RPMI8226 (cell line): ENCODE results near the gene BLVRB.
"Not testable (repeated sequence)": the region's sequence is repeated elsewhere in the genome, so short reads cannot be mapped to it uniquely, and the experiment has no call there.

ENCODE experiments used
- DNase-seq: peaks from one replicate; pipeline ENCODE4 v3.0.0-alpha.2; 2015

BLVRB gene

DNA sequence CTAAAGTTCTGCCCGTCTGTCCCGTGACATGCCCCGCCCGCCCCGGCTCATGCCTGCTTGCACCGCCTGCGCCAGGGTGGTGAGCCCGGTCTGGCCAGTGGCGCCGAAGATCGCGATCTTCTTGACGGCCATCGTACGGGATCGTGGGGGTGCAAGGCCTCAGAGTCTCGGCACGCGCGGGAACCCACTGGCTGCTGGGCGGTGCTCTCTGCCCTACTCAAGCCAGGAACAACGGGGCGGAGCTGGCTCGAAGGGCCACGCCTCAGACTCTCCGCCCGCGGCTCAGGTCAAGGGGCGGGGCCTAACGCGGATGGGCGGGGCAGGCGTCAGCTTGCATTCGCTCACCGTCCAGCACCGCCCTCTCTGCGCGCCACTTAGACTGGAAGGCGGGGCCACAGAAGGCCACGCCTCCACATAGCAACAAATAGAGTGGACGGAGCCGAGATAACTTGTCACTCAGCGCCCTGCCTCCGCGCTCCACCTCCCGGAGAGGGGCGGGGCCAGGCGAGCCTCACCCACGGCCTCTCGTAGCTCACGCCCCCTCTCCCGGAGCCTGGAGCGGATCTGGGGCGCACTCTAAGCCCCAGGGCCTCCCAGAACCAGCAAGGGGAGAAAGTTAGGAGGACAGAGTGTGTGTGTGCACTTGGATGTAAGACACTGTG lies at the start of gene BLVRB:
TSS of gene BLVRB (minus strand) at position 189 of the 662 bp plus-strand sequence. CDS start at position 132, 57 bp downstream.
- peak; percentile 98 for DNase-seq

DNA sequence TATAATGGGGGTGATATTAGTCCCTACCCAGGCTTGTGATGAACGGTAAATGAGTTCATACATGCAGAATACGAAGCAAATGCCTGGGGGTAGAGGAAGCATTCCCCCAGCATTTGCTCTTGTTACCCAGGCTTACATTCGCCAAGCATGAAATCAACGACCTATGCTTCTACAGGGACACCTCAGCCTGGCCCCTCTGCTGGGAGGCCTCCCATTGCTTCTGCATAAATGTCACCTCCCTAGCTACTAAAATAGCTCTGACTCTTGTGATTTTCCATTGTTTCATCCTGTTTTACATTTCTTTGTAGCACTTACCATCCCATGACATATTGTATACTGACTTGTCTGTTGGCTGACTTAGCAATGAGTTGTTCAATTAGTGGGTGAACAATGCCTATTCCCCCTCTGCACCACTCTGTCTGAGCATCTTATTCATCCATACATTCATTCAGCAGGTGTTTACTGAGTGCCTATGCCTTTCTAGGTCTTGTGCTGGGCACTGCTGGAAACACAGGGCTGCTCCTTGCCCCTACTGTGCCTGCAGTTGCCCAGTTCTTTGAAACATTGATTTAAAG lies 48.3 kb upstream of the BLVRB start:
- no peak for DNase-seq

DNA sequence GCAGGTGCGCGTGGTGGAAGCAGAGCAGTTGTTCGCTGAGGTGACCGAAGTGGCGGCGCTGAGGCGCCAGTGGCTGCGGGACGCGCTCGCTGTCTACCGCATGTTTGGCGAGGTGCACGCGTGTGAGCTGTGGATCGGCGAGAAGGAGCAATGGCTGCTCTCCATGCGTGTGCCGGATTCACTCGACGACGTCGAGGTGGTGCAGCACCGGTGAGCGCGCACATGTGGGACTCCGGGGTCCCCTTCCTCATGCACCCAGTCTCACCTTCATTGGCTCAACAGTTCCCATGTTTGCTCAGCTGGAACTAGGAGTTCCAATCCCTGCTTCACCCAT lies 47.8 kb upstream of the BLVRB start:
- DNase-seq: no peak

DNA sequence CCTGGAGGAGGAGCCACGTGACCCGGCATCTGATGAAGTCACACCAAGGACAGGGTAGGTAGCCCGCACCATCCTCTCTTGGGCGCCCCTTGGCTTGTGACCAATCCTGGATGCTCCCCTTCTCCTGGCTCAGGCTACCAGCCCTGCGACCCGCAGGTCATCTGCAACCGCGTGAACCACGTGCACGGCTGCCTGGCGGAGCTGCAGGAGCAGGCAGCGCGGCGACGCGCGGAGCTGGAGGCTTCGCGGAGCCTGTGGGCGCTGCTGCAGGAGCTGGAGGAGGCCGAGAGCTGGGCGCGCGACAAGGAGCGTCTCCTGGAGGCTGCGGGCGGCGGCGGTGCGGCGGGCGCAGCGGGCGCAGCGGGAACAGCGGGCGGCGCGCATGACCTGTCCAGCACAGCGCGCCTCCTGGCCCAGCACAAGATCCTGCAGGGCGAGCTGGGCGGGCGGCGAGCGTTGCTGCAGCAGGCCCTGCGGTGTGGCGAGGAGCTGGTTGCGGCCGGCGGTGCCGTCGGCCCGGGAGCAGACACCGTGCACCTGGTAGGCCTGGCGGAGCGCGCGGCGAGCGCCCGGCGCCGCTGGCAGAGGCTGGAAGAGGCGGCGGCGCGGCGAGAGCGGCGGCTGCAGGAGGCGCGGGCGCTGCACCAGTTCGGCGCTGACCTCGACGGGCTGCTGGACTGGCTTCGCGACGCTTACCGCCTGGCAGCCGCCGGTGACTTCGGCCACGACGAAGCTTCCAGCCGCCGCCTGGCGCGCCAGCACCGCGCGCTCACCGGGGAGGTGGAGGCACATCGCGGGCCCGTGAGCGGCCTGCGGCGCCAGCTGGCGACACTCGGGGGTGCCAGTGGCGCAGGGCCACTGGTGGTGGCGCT lies 47.2 kb upstream of the BLVRB start:
- no peak for DNase-seq

DNA sequence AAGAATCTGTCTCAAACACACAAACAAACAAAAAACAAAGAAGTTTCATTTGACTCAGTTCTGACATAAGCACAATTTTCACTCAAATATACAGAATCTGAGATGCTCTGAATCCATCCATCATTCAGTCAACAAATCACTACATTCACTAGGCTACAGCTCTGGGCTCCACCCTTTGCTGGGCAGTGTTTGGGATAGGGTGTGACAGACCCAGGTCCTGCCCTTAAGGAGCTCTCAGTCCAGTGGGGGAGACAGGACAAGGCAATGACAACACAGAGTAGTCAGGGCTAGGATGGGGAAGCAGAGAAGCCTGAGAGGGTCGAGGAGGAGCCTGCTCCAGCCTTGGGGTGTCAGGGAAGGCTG lies 46.5 kb upstream of the BLVRB start:
- no peak for DNase-seq

DNA sequence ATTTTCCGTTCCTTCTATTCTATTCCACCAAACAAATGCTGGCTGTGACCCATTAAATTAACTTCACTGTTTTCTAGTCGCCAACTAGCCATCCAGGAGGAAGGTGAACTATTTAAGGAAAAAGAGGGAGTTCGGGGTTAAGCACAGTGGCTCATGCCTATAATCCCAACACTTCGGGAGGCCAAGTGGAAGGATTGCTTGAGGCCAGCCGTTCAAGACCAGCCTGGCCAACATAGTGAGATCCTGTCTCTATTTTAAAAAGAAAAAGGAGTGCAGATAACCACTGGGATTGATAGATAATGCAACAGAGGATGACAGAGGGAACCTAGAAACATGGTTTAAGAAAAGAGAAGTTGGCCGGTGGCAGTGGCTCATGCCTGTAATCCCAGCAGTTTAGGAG lies 45.9 kb upstream of the BLVRB start:
- DNase-seq: no peak

- DNase-seq: no peak
Observed at GRCh38 chr19:40510526-40511115, 45.1 kb upstream of the BLVRB start.

DNA sequence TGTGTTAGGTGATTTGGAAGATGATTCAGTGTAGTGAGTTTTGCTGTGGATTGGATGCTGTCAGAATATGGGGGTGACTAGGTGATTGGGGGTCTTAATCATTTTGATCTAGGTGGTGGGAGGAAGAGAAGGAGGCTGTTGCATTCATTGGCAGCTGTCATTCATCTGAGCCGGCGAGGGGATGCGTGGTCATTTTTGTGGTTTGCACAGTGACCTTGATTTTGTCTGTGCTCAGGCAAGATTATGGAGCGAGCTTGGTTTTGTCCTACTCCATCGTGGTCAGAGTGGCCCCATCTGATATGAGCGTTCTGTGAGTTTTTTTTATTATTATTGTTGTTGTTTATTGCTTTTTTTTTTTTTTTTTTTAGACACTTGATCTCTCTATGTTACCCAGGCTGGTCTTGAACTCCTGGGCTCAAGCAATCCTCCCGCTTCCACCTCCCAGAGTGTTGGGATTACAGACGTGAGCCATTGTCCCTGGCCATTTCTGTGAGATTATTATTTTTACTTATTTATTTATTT lies 43.3 kb upstream of the BLVRB start:
- no peak for DNase-seq

GRCh38 chr19:40507892-40508291 lies 42.3 kb upstream of the BLVRB start:
- DNase-seq: no peak

GRCh38 chr19:40506099-40506498 lies 40.6 kb upstream of the BLVRB start:
- peak; percentile 16 for DNase-seq

- no peak for DNase-seq
Observed at GRCh38 chr19:40503320-40503695, 37.8 kb upstream of the BLVRB start.

GRCh38 chr19:40502647-40503319 lies 37.2 kb upstream of the BLVRB start:
- peak; percentile 26 for DNase-seq

DNA sequence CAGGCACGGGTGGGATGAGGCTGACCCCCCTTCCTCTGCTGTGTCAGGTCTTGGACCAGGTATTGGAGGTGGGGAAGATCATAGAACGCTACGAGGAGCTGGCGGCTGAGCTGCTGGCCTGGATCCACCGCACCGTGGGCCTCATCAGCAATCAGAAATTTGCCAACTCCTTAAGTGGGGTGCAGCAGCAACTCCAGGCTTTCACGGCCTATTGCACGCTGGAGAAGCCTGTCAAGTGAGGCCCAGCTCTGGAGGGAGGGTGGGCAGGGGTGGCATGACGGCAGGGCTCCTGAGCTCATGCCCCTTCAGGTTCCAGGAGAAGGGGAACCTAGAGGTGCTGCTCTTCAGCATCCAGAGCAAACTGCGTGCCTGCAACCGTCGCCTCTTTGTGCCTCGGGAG lies 36.5 kb upstream of the BLVRB start:
- DNase-seq: no peak

DNA sequence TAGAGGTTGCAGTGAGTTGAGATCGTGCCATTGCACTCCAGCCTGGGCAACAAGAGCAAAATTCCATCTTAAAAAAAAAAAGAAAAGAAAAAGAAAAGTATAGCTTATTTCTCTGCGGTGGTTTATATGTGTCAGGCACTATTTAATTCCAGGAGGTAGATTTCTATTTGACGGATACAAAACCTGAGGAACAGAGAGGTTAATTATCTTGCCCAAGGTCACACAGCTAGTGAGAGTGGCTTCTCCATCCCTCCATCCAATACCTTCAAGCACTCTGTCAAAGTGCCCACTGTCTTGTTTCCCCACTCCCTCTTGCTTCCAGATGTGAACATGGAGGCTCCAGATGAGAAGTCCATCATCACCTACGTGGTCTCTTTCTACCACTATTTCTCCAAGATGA lies 36.1 kb upstream of the BLVRB start:
- DNase-seq: no peak

- not testable (repeated sequence) for DNase-seq
Observed at GRCh38 chr19:40500678-40501530, 35.4 kb upstream of the BLVRB start.

DNA sequence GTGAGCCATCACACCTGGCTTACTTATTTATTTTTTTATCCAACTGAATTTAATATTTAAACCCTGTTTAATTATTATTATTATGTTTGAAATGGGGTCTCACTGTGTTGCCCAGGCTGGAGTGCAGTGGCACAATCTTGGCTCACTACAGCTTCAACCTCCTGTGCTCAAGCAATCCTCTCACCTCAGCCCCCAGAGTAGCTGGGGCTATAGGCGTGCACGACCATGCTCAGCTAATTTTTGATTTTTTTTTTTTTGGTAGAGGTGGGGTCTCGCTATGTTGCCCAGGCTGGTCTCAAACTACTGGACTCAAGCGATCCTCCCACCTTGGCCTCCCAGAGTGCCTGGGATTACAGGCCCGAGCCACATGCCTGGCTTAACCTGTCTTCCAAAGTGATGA lies 33.8 kb upstream of the BLVRB start:
- DNase-seq: no peak

GRCh38 chr19:40497214-40497613 lies 31.7 kb upstream of the BLVRB start:
- DNase-seq: no peak

DNA sequence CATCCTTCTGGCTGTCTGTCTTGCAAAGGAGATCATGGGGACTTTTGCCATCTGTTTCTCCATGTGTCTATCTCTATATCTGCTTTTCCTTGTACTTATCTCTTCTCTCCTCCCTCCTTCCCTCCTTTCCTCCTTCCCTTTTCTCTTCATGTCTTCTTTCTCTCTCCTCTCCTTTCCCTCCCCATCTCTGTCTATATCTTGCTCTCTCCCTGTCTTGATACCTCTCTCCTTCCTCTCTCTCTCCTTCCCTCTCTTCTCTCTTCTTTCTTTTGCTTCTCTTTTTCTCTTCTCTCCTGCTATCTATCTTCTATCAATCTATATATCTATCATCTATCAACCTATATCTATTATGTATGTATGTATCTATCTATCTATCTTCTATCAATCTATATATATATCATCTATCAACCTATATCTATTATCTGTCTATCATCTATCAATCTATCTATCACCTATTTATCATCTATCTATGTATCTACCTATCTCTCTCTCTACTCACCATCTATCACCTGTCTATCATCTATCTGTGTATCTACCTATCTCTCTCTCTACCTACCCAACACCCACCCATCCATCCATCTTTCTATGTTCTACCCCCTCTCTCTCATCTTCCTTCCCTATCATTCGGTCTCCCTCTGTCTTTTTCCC lies 28.8 kb upstream of the BLVRB start:
- DNase-seq: no peak

DNA sequence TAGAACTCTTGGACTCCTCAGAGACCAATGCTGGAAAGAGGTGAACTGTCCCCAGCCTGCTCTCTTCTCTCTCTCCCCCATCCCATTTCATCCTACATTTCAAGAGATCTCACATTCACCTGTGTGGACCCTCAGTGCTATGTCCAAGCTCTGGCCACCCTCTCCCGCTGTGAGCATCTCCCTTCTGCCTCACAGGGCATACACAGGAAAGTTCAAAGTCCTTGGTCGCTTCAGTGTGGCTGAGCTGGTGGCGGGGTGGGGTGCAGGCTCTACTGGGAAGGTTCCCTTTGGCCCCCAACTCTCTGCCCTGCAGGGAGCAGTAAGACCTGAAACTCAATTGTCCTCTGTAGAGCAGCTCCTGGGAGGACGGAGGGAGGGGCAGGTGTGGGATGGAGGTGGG lies 28.2 kb upstream of the BLVRB start:
- DNase-seq: no peak

DNA sequence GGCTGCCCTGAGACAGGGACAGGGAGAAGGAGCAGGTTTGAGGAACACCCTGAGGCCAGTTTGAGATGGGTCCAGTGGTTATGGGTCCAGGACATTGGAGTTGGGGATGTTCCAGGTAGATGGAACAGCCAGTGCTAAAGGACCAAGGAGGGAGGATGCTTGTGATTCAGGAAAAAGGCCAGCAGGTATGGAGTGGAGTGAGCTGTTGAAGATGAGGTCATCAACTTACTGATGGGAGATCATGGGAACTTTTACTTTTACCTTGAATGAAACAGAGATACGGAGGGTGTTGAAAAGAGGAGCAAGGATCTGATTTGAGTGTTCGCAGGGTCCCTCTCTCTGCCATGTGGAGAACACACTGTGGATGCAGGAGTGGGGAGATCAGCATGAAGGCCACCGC lies 26.7 kb upstream of the BLVRB start:
- no peak for DNase-seq

- DNase-seq: no peak
Observed at GRCh38 chr19:40489882-40490230, 24.3 kb upstream of the BLVRB start.

DNA sequence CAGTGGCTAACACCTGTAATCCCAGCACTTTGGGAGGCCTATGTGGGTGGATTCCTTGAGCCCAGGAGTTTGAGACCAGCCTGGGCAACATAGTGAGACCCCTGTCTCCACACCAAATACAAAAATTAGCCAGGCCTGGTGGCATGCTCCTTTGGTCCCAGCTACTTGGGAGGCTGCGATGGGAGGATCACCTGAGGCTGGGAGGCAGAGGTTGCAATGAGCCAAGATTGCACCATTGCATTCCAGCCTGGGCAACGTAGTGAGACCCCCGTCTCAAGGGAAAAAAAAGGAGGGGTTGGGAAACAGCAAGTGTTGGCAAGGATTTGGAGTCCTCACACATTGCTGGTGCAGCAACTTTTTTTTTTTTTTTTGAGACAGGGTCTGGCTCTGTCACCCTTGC lies 20.5 kb upstream of the BLVRB start:
- DNase-seq: no peak
